K562 (cell line): ENCODE results near the gene NPIPA2. TPM values are rescaled to one million over a fixed set of nuclear protein-coding genes. Genes with fewer than 3 reads are reported as not detected.
"Not testable (repeated sequence)": the region's sequence is repeated elsewhere in the genome, so short reads cannot be mapped to it uniquely, and the experiment has no call there.

ENCODE experiments used
- ATAC-seq: fragments of 200-7000 bp; cut with Tn5 transposase; 3 replicates; pipeline ENCODE4 v1.9.1; 2020; ENCODE audit warnings: moderate library complexity
- BruUV-seq: library from RNA; stranded (reverse); fragments of 400-500 nt; replicated peaks from 2 replicates; lab custom pipeline; 2021; lab: Mats Ljungman, UMichigan
- CTCF ChIA-PET: fragments of 300-600 bp; formaldehyde crosslinking; extraction: SDS; loops from one replicate; lab custom pipeline; 2021; ENCODE audit warnings: low intra/inter-chr PET ratio; lab: Yijun Ruan, JAX
- POLR2A ChIA-PET: fragments of 300-600, 350-650 bp; sonication (Branson Sonifier 250); formaldehyde crosslinking; extraction: SDS; loops from one replicate; lab custom pipeline; 2021; ENCODE audit warnings: antibody characterized with exemption, inconsistent platforms; lab: Yijun Ruan, JAX
- DNase-seq, 4 experiments: peaks; one replicate each; pipeline versions ENCODE4 v3.0.0 to v3.0.0-alpha.2; 2011 to 2018; ENCODE audit warnings: low spot score in 3 of 4, mixed read lengths in 3 of 4; ENCODE audit errors: extremely low read depth in 1 of 4
- FAIRE-seq: peaks from 2 replicates; lab custom pipeline; 2011; peaks lifted over from hg19 to GRCh38; lab: Jason Lieb, UNC
- H2AFZ ChIP-seq: 2 replicates; pipeline ENCODE4 v1.6.0; 2011; ENCODE audit warnings: low read depth, low read length, control low read depth, inconsistent platforms
- H3K27ac ChIP-seq: fragments of 200-600 bp; 3 replicates; pipeline ENCODE4 v1.8.0; 2011; ENCODE audit warnings: low read depth, mild to moderate bottlenecking, control low read depth, inconsistent platforms, low read length, moderate library complexity, mixed read lengths; ENCODE audit errors: extremely low read depth
- H3K27me3 ChIP-seq, 2 experiments: fragments of 300-600 bp in 1 of 2; 2 replicates in 1 of 2; 3 replicates in 1 of 2; pipeline versions ENCODE4 v1.6.0 to v1.8.0; 2011; ENCODE audit warnings: inconsistent platforms in 2 of 2, low read length in 2 of 2, mild to moderate bottlenecking in 1 of 2, mixed read lengths in 1 of 2, moderate library complexity in 1 of 2; ENCODE audit not compliant: control insufficient read depth in 2 of 2, insufficient read depth in 2 of 2
- H3K36me3 ChIP-seq: fragments of 300-600 bp; 3 replicates; pipeline ENCODE4 v1.8.0; 2011; ENCODE audit warnings: mild to moderate bottlenecking, low read length, inconsistent platforms; ENCODE audit not compliant: control insufficient read depth, insufficient read depth
- H3K4me1 ChIP-seq, 2 experiments: fragments of 200-600 bp in 1 of 2; replicated peaks in 1 of 2; 2 replicates in 1 of 2; 3 replicates in 1 of 2; pipeline versions ENCODE4 v1.5.1 to v1.8.0; 2011; ENCODE audit warnings: inconsistent platforms in 2 of 2, low read length in 2 of 2, mild to moderate bottlenecking in 1 of 2, mixed read lengths in 1 of 2, moderate library complexity in 1 of 2; ENCODE audit not compliant: control insufficient read depth in 2 of 2, insufficient read depth in 2 of 2
- H3K4me2 ChIP-seq: 2 replicates; pipeline ENCODE4 v1.6.1; 2011; ENCODE audit warnings: low read length, control low read depth, inconsistent platforms, mixed read lengths; ENCODE audit not compliant: insufficient read depth
- H3K4me3 ChIP-seq: fragments of 200-600 bp; sonication (generic), shearing (Covaris generic); 2 replicates; pipeline ENCODE4 v1.5.1; 2016; ENCODE audit warnings: control low read depth, inconsistent platforms
- H3K79me2 ChIP-seq: fragments of 200-600 bp; 3 replicates; pipeline ENCODE4 v1.8.0; 2011; ENCODE audit warnings: low read length, inconsistent platforms; ENCODE audit not compliant: control insufficient read depth, insufficient read depth
- H3K9ac ChIP-seq, 2 experiments: 2 replicates each; pipeline versions ENCODE4 v1.6.0 to v1.6.1; 2011; ENCODE audit warnings: low read depth in 2 of 2, low read length in 2 of 2, control low read depth in 1 of 2, inconsistent platforms in 1 of 2, mild to moderate bottlenecking in 1 of 2, mixed read lengths in 1 of 2; ENCODE audit not compliant: insufficient read depth in 1 of 2
- H3K9me1 ChIP-seq: one replicate; pipeline ENCODE4 v1.6.0; 2011; ENCODE audit warnings: inconsistent platforms, mild to moderate bottlenecking, low read length, moderate library complexity; ENCODE audit not compliant: control insufficient read depth, insufficient read depth
- H3K9me3 ChIP-seq: replicated peaks from 2 replicates; pipeline ENCODE4 v1.5.1; 2011; ENCODE audit warnings: low read depth, low read length, inconsistent platforms; ENCODE audit not compliant: control insufficient read depth, insufficient read depth
- H4K20me1 ChIP-seq: replicated peaks from 2 replicates; pipeline ENCODE4 v1.6.1; 2011; ENCODE audit warnings: low read length, inconsistent platforms, mixed read lengths; ENCODE audit not compliant: control insufficient read depth, insufficient read depth
- WGBS: fragments of 100-300 bp; shearing (Covaris generic); methylation state at CpG from one replicate; pipeline ENCODE4 v1.1.6; 2016; ENCODE audit warnings: low coverage, mixed read lengths; ENCODE audit not compliant: insufficient coverage; ENCODE audit errors: missing lambda C conversion rate; 5-methylcytosine and 5-hydroxymethylcytosine counted together
- in situ Hi-C: fragments of 300-500 bp; cut with MboI; formaldehyde crosslinking; loops from 4 replicates; pipeline ENCODE4 v1.15.0; 2018; ENCODE audit warnings: inconsistent platforms, mixed read lengths
- intact Hi-C: fragments of 100-400 bp; cut with micrococcal nuclease; formaldehyde crosslinking; loops from 2 replicates; pipeline ENCODE4 v1.14.2; 2022
- polyA plus RNA-seq, 8 experiments: library from polyadenylated mRNA; depleted of rRNA in 4 of 8; stranded (reverse) in 5 of 8; unstranded in 3 of 8; fragments of >200 nt; fragmentation: Nextera tagmentation in 2 of 8; fragmentation: Illumina TruSeq in 1 of 8; extraction: Ambion mirVana in 2 of 8; extraction: Trizol in 1 of 8; gene quantifications; 2 replicates each; pipeline versions ENCODE4 v1.2.1 to v1.2.3, GENCODE V29; 2011 to 2014; ENCODE audit warnings: inconsistent platforms in 1 of 8, missing spikeins in 1 of 8
- total RNA-seq, 7 experiments: library from RNA; depleted of rRNA in 6 of 7; stranded (reverse); fragments of >200 nt in 6 of 7; fragmentation: Illumina TruSeq in 2 of 7; extraction: Trizol in 2 of 7; gene quantifications; 2 replicates each; pipeline versions ENCODE4 v1.2.1 to v1.2.3, GENCODE V29; 2011 to 2021; ENCODE audit warnings: low replicate concordance in 1 of 7

The NPIPA2 gene
- total and polyA plus RNA-seq, 9 of the 15 experiments (the other 6 are each of a cell fraction or from before 2014, with no cell fraction given): 0.14 to 6.6 (median 2.0) TPM

DNA sequence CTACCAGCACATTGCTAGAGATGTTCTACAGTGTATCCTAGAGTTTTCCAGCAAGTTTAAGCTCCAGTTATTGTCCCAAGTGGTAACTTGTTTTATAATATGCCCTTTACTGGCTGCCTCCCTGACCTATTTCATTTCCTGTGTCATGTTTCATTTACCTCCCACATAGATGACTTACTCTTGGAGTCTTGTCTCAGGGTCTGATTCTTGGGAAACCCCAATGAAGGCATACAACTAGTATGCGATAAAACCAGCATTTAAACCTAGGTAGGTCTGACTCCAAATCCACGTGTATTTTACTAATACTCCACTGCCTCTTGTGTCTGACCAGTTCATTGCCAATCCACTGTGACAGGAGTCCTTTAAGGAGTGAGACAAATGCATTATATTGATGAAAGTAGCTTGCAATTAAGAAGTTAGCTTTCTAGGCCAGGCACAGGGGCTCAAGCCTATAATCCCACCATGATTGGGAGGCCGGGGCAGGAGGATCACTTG lies 64.9 kb downstream of the NPIPA2 start:
- H3K79me2 ChIP-seq, FAIRE-seq, H3K4me2 ChIP-seq, POLR2A ChIA-PET, CTCF ChIA-PET, H3K9me1 ChIP-seq, H3K9ac ChIP-seq, H3K36me3 ChIP-seq, H3K4me3 ChIP-seq, H3K4me1 ChIP-seq, H4K20me1 ChIP-seq, DNase-seq, H3K9me3 ChIP-seq, intact Hi-C loops, BruUV-seq, H3K27ac ChIP-seq, H3K27me3 ChIP-seq, H2AFZ ChIP-seq, ATAC-seq: not testable (repeated sequence)
- WGBS: 0% methylated on average over 3 of the region's 3 CpGs
- in situ Hi-C loops: loop anchor here (25.0 kb wide), 1 partner anchor 1630 kb away; no protein-coding TSS in a partner anchor

DNA sequence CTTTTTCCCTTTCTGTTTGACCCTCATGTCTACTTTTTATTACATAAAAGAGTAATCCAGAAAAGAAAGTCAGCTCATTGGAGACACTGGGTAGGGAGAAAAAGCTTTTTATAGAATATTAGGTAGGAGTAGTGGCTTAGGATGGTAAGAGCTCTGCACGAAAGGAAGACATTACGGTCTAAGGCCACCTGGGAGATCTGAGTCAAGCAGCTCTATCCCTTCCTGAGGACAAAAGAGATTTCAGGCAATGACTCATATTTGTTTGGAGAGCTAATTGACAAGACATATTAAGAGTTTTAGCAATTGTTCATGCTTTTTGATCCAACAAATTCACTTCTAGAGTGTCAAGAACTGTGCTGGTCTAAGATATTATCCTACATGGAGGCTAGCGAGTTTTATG lies 71.6 kb downstream of the NPIPA2 start:
- WGBS: 0% methylated on average over 1 of the region's 3 CpGs
- BruUV-seq, POLR2A ChIA-PET: not testable (repeated sequence)

More for the DNA sequence above, 71.6 kb downstream of the NPIPA2 start:
- H3K4me1 ChIP-seq, H3K4me3 ChIP-seq, ATAC-seq, H3K9me1 ChIP-seq, H3K27ac ChIP-seq, intact Hi-C loops, H4K20me1 ChIP-seq, H3K79me2 ChIP-seq, DNase-seq, CTCF ChIA-PET, H3K4me2 ChIP-seq, H3K36me3 ChIP-seq, H2AFZ ChIP-seq, H3K27me3 ChIP-seq, FAIRE-seq, H3K9ac ChIP-seq, H3K9me3 ChIP-seq: not testable (repeated sequence)
- in situ Hi-C loops: loop anchor here (5.0 to 25.0 kb wide), 2 partner anchors 503 to 1623 kb away; no protein-coding TSS in a partner anchor

Other genes starting within 250 kb of the NPIPA2 start
- gene PARN, start 112.3 kb upstream of the NPIPA2 start, total RNA-seq (2014; rRNA removed): 23.6 and 29.6 TPM in 2 replicates
- 41.3 and 50.3 TPM in 2 replicates for gene PARN, start 112.3 kb upstream of the NPIPA2 start, total RNA-seq (2014; rRNA removed; fragmentation: Illumina TruSeq; extraction: Trizol)
- gene PARN, start 112.3 kb upstream of the NPIPA2 start, total RNA-seq (2015; rRNA removed; fragmentation: Illumina TruSeq; extraction: Trizol): 44.8 and 48.1 TPM in 2 replicates
- gene PARN, start 112.3 kb upstream of the NPIPA2 start, total RNA-seq (2021): 30.5 and 36.3 TPM in 2 replicates
- 33.6 and 40.4 TPM in 2 replicates for gene PARN, start 112.3 kb upstream of the NPIPA2 start, polyA plus RNA-seq (2011; rRNA removed)
- gene PARN, start 112.3 kb upstream of the NPIPA2 start, polyA plus RNA-seq (2014; fragmentation: Illumina TruSeq; extraction: Trizol): 47.0 and 51.3 TPM in 2 replicates
- gene PARN, start 112.3 kb upstream of the NPIPA2 start, polyA plus RNA-seq (2014; fragmentation: Nextera tagmentation; extraction: Ambion mirVana): 10 to 100 TPM in 1 of 2 experiments, 1 to 10 TPM in 1; 9.6 to 18.5 TPM
- 42.1 and 45.9 TPM in 2 replicates for gene PARN, start 112.3 kb upstream of the NPIPA2 start, polyA plus RNA-seq (2014; rRNA removed)
- 42.8 and 45.0 TPM in 2 replicates for gene BFAR, start 109.6 kb upstream of the NPIPA2 start, total RNA-seq (2014; rRNA removed)
- gene BFAR, start 109.6 kb upstream of the NPIPA2 start, total RNA-seq (2014; rRNA removed; fragmentation: Illumina TruSeq; extraction: Trizol): 62.5 and 81.4 TPM in 2 replicates
- gene BFAR, start 109.6 kb upstream of the NPIPA2 start, total RNA-seq (2015; rRNA removed; fragmentation: Illumina TruSeq; extraction: Trizol): 58.1 and 60.4 TPM in 2 replicates
- gene BFAR, start 109.6 kb upstream of the NPIPA2 start, total RNA-seq (2021): 53.5 and 58.2 TPM in 2 replicates
- 54.1 and 71.9 TPM in 2 replicates for gene BFAR, start 109.6 kb upstream of the NPIPA2 start, polyA plus RNA-seq (2011; rRNA removed)
- gene BFAR, start 109.6 kb upstream of the NPIPA2 start, polyA plus RNA-seq (2014; fragmentation: Illumina TruSeq; extraction: Trizol): 82.6 and 82.8 TPM in 2 replicates
- 10 to 100 TPM; 55.2 to 57.7 TPM for gene BFAR, start 109.6 kb upstream of the NPIPA2 start, polyA plus RNA-seq (2014; fragmentation: Nextera tagmentation; extraction: Ambion mirVana)
- gene BFAR, start 109.6 kb upstream of the NPIPA2 start, polyA plus RNA-seq (2014; rRNA removed): 61.8 and 70.5 TPM in 2 replicates
- not detected in 2 replicates for gene PLA2G10, start 48.2 kb upstream of the NPIPA2 start, total RNA-seq (2014; rRNA removed)
- not detected in 2 replicates for gene PLA2G10, start 48.2 kb upstream of the NPIPA2 start, total RNA-seq (2014; rRNA removed; fragmentation: Illumina TruSeq; extraction: Trizol)
- gene PLA2G10, start 48.2 kb upstream of the NPIPA2 start, total RNA-seq (2015; rRNA removed; fragmentation: Illumina TruSeq; extraction: Trizol): not detected in 2 replicates
- not detected in 2 replicates for gene PLA2G10, start 48.2 kb upstream of the NPIPA2 start, total RNA-seq (2021)
- gene PLA2G10, start 48.2 kb upstream of the NPIPA2 start, polyA plus RNA-seq (2011; rRNA removed): not detected in 2 replicates
- gene PLA2G10, start 48.2 kb upstream of the NPIPA2 start, polyA plus RNA-seq (2014; fragmentation: Illumina TruSeq; extraction: Trizol): not detected in 2 replicates
- not detected for gene PLA2G10, start 48.2 kb upstream of the NPIPA2 start, polyA plus RNA-seq (2014; fragmentation: Nextera tagmentation; extraction: Ambion mirVana)
- not detected in 2 replicates for gene PLA2G10, start 48.2 kb upstream of the NPIPA2 start, polyA plus RNA-seq (2014; rRNA removed)
- gene NPIPA3, start 39.1 kb upstream of the NPIPA2 start, total RNA-seq (2014; rRNA removed): 2.0 TPM in 2 replicates
- gene NPIPA3, start 39.1 kb upstream of the NPIPA2 start, total RNA-seq (2014; rRNA removed; fragmentation: Illumina TruSeq; extraction: Trizol): 4.0 and 4.5 TPM in 2 replicates
- 1.9 and 4.8 TPM in 2 replicates for gene NPIPA3, start 39.1 kb upstream of the NPIPA2 start, total RNA-seq (2015; rRNA removed; fragmentation: Illumina TruSeq; extraction: Trizol)
- gene NPIPA3, start 39.1 kb upstream of the NPIPA2 start, total RNA-seq (2021): 3.4 and 3.8 TPM in 2 replicates
- 1.4 TPM in 2 replicates for gene NPIPA3, start 39.1 kb upstream of the NPIPA2 start, polyA plus RNA-seq (2011; rRNA removed)
- 2.7 and 5.2 TPM in 2 replicates for gene NPIPA3, start 39.1 kb upstream of the NPIPA2 start, polyA plus RNA-seq (2014; fragmentation: Illumina TruSeq; extraction: Trizol)
- gene NPIPA3, start 39.1 kb upstream of the NPIPA2 start, polyA plus RNA-seq (2014; fragmentation: Nextera tagmentation; extraction: Ambion mirVana): 1 to 10 TPM; 1.1 to 1.9 TPM
- 6.6 and 8.8 TPM in 2 replicates for gene NPIPA3, start 39.1 kb upstream of the NPIPA2 start, polyA plus RNA-seq (2014; rRNA removed)
- gene NOMO1, start 91.2 kb downstream of the NPIPA2 start, total RNA-seq (2014; rRNA removed): 30.3 and 49.3 TPM in 2 replicates
- 39.0 and 42.1 TPM in 2 replicates for gene NOMO1, start 91.2 kb downstream of the NPIPA2 start, total RNA-seq (2014; rRNA removed; fragmentation: Illumina TruSeq; extraction: Trizol)
- 51.4 and 51.7 TPM in 2 replicates for gene NOMO1, start 91.2 kb downstream of the NPIPA2 start, total RNA-seq (2015; rRNA removed; fragmentation: Illumina TruSeq; extraction: Trizol)
- gene NOMO1, start 91.2 kb downstream of the NPIPA2 start, total RNA-seq (2021): 74.2 and 76.9 TPM in 2 replicates
- gene NOMO1, start 91.2 kb downstream of the NPIPA2 start, polyA plus RNA-seq (2011; rRNA removed): 34.6 and 38.7 TPM in 2 replicates
- 90.1 and 106 TPM in 2 replicates for gene NOMO1, start 91.2 kb downstream of the NPIPA2 start, polyA plus RNA-seq (2014; fragmentation: Illumina TruSeq; extraction: Trizol)
- gene NOMO1, start 91.2 kb downstream of the NPIPA2 start, polyA plus RNA-seq (2014; fragmentation: Nextera tagmentation; extraction: Ambion mirVana): 10 to 100 TPM; 13.3 to 21.7 TPM
- 27.2 and 36.5 TPM in 2 replicates for gene NOMO1, start 91.2 kb downstream of the NPIPA2 start, polyA plus RNA-seq (2014; rRNA removed)
- 18.8 and 22.6 TPM in 2 replicates for gene NPIPA1, start 194.9 kb downstream of the NPIPA2 start, total RNA-seq (2014; rRNA removed)
- gene NPIPA1, start 194.9 kb downstream of the NPIPA2 start, total RNA-seq (2014; rRNA removed; fragmentation: Illumina TruSeq; extraction: Trizol): 18.5 and 21.2 TPM in 2 replicates
- 22.3 and 27.2 TPM in 2 replicates for gene NPIPA1, start 194.9 kb downstream of the NPIPA2 start, total RNA-seq (2015; rRNA removed; fragmentation: Illumina TruSeq; extraction: Trizol)
- gene NPIPA1, start 194.9 kb downstream of the NPIPA2 start, total RNA-seq (2021): 45.4 and 48.7 TPM in 2 replicates
- gene NPIPA1, start 194.9 kb downstream of the NPIPA2 start, polyA plus RNA-seq (2011; rRNA removed): 35.9 and 49.4 TPM in 2 replicates
- 27.2 and 36.1 TPM in 2 replicates for gene NPIPA1, start 194.9 kb downstream of the NPIPA2 start, polyA plus RNA-seq (2014; fragmentation: Illumina TruSeq; extraction: Trizol)
- 1 to 10 TPM; 8.2 TPM for gene NPIPA1, start 194.9 kb downstream of the NPIPA2 start, polyA plus RNA-seq (2014; fragmentation: Nextera tagmentation; extraction: Ambion mirVana)
- 38.9 and 44.7 TPM in 2 replicates for gene NPIPA1, start 194.9 kb downstream of the NPIPA2 start, polyA plus RNA-seq (2014; rRNA removed)
- gene PDXDC1, start 232.5 kb downstream of the NPIPA2 start, total RNA-seq (2014; rRNA removed): 48.2 and 51.0 TPM in 2 replicates
- gene PDXDC1, start 232.5 kb downstream of the NPIPA2 start, total RNA-seq (2014; rRNA removed; fragmentation: Illumina TruSeq; extraction: Trizol): 45.8 and 52.5 TPM in 2 replicates
- gene PDXDC1, start 232.5 kb downstream of the NPIPA2 start, total RNA-seq (2015; rRNA removed; fragmentation: Illumina TruSeq; extraction: Trizol): 41.5 and 45.2 TPM in 2 replicates
- gene PDXDC1, start 232.5 kb downstream of the NPIPA2 start, total RNA-seq (2021): 49.1 and 51.4 TPM in 2 replicates
- gene PDXDC1, start 232.5 kb downstream of the NPIPA2 start, polyA plus RNA-seq (2011; rRNA removed): 95.4 and 99.6 TPM in 2 replicates
- gene PDXDC1, start 232.5 kb downstream of the NPIPA2 start, polyA plus RNA-seq (2014; fragmentation: Illumina TruSeq; extraction: Trizol): 39.2 and 44.3 TPM in 2 replicates
- 1 to 10 TPM; 5.1 to 8.1 TPM for gene PDXDC1, start 232.5 kb downstream of the NPIPA2 start, polyA plus RNA-seq (2014; fragmentation: Nextera tagmentation; extraction: Ambion mirVana)
- 48.8 and 52.8 TPM in 2 replicates for gene PDXDC1, start 232.5 kb downstream of the NPIPA2 start, polyA plus RNA-seq (2014; rRNA removed)